ENCODE data around the gene PIK3R4. TPM values are rescaled to one million over a fixed set of nuclear protein-coding genes. Genes with fewer than 3 reads are reported as not detected.
A peak's percentile ranks its signal among the peaks of the same experiment; 100 is the strongest.

The PIK3R4 gene
- total RNA-seq, 4 donors from 2014 or later: 8.2 to 33.0 (median 29.3) TPM

GRCh38 chr3:130705501-130705900, 41.1 kb downstream of the PIK3R4 start:
- Histone ChIP-seq H3K27ac (no peak overlapping the region), H3K4me1 (no peaks in the 10 kb centered on the region), H3K9me3 (no peaks in the 10 kb centered on the region), H3K27me3 (no peaks in the 10 kb centered on the region), H3K36me3 (peaks cover 0 to 8% (median 4%) of the 10 kb centered on the region in 4 donors), H3K4me3 (no peak overlapping the region)
- WGBS, 2 donors (ENCODE audit: low coverage in 1 of 2): 61 to 65% methylated on average over 6 of the region's 6 CpGs
- in situ Hi-C loops (cut with MboI; ENCODE audit: low pct_ligation_motif_present in 1 of 4, low pct_unique_long_range_greater_than_20kb in 1 of 4, low sequenced_read_pairs in 3 of 4) (no loop called here), intact Hi-C loops (cut with DNase I; ENCODE audit: low total_unique reads) (no loop called here)
- DNase-seq: no peak
- TF ChIP-seq CTCF (IDR thresholded peaks at IDR 0.05) (no peak), POLR2A (IDR thresholded peaks at IDR 0.05) (no peak), EP300 (IDR thresholded peaks at IDR 0.05; ENCODE audit: low read depth) (no peak), POLR2AphosphoS5 (IDR thresholded peaks at IDR 0.05) (no peak)

GRCh38 chr3:130702985-130703384, 43.6 kb downstream of the PIK3R4 start:
- intact Hi-C loops (cut with DNase I; ENCODE audit: low total_unique reads): no loop called here
- Histone ChIP-seq H3K4me3 (no peak overlapping the region), H3K9me3 (no peaks in the 10 kb centered on the region), H3K27me3 (no peaks in the 10 kb centered on the region), H3K4me1 (no peaks in the 10 kb centered on the region), H3K36me3 (peaks cover 0 to 15% (median 7%) of the 10 kb centered on the region in 4 donors), H3K27ac (no peak overlapping the region)
- no peak for DNase-seq
- in situ Hi-C loops (cut with MboI; ENCODE audit: low pct_ligation_motif_present in 1 of 4, low pct_unique_long_range_greater_than_20kb in 1 of 4, low sequenced_read_pairs in 3 of 4): no loop called here
- 92 to 94% methylated on average over 2 to 3 of the region's 3 CpGs for WGBS, 2 donors (ENCODE audit: low coverage in 1 of 2)
- TF ChIP-seq CTCF (IDR thresholded peaks at IDR 0.05) (no peak), POLR2A (IDR thresholded peaks at IDR 0.05) (no peak), POLR2AphosphoS5 (IDR thresholded peaks at IDR 0.05) (no peak)

GRCh38 chr3:130700541-130700940, 46.1 kb downstream of the PIK3R4 start:
- no peak for DNase-seq
- no peak for TF ChIP-seq POLR2A (IDR thresholded peaks at IDR 0.05)
- no peak for TF ChIP-seq EP300 (IDR thresholded peaks at IDR 0.05; ENCODE audit: low read depth)
- no peak for TF ChIP-seq POLR2AphosphoS5 (IDR thresholded peaks at IDR 0.05)
- no peak for TF ChIP-seq CTCF (IDR thresholded peaks at IDR 0.05)
- H3K4me1 ChIP-seq: no peaks in the 10 kb centered on the region
- 79% methylated on average over 2 of the region's 2 CpGs; no CpG with 5 or more reads in 1 of the 2 donors for WGBS, 2 donors (ENCODE audit: low coverage in 1 of 2)
- no peak overlapping the region for H3K27ac ChIP-seq
- H3K4me3 ChIP-seq: no peak overlapping the region
- H3K9me3 ChIP-seq: no peaks in the 10 kb centered on the region
- H3K36me3 ChIP-seq: peaks cover 0 to 15% (median 7%) of the 10 kb centered on the region in 4 donors
- no peaks in the 10 kb centered on the region for H3K27me3 ChIP-seq
- intact Hi-C loops (cut with DNase I; ENCODE audit: low total_unique reads): no loop called here
- in situ Hi-C loops (cut with MboI; ENCODE audit: low pct_ligation_motif_present in 1 of 4, low pct_unique_long_range_greater_than_20kb in 1 of 4, low sequenced_read_pairs in 3 of 4): no loop called here

GRCh38 chr3:130699765-130700164, 46.9 kb downstream of the PIK3R4 start:
- no peaks in the 10 kb centered on the region for H3K27me3 ChIP-seq
- intact Hi-C loops (cut with DNase I; ENCODE audit: low total_unique reads) (no loop called here), in situ Hi-C loops (cut with MboI; ENCODE audit: low pct_ligation_motif_present in 1 of 4, low pct_unique_long_range_greater_than_20kb in 1 of 4, low sequenced_read_pairs in 3 of 4) (no loop called here)
- no peaks in the 10 kb centered on the region for H3K4me1 ChIP-seq
- H3K4me3 ChIP-seq: no peak overlapping the region
- H3K27ac ChIP-seq: no peak overlapping the region
- TF ChIP-seq POLR2AphosphoS5 (IDR thresholded peaks at IDR 0.05): no peak
- no peak for TF ChIP-seq EP300 (IDR thresholded peaks at IDR 0.05; ENCODE audit: low read depth)
- TF ChIP-seq CTCF (IDR thresholded peaks at IDR 0.05): peak; percentile 24 to 52 (median 40)
- no peak for TF ChIP-seq POLR2A (IDR thresholded peaks at IDR 0.05)
- no peaks in the 10 kb centered on the region for H3K9me3 ChIP-seq
- no peak for DNase-seq
- peaks cover 0 to 15% (median 5%) of the 10 kb centered on the region in 4 donors for H3K36me3 ChIP-seq
